ENCODE measurements around the gene AHDC1.

AHDC1 gene

DNA sequence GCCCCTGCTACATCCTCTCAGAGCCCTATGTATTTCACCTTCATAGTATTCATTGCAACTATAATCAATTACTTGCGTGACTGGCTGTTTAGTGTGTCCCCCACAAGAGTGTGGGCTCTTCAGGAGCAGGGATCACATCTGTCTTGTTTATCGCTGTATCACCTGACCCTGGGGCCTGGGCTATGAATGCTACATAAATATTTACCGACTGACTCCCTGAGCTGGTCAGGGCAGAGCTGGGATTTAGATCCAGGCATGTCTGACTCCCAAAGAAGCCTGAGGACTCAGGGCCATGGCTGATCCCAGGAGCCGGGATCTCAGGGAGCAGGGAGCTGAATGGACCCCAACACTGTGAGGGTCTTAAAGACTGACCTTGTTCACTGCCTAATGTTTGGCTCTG, 49.7 kb downstream of the AHDC1 start:
- TF ChIP-seq TAF1 (IDR thresholded peaks at IDR 0.05; ENCODE audit: low read depth), result no peak
- no peak for TF ChIP-seq YY1 (IDR thresholded peaks at IDR 0.05; ENCODE audit: low read depth)
- no peak for TF ChIP-seq CEBPB (IDR thresholded peaks at IDR 0.05)
- TF ChIP-seq, protein P1, sequence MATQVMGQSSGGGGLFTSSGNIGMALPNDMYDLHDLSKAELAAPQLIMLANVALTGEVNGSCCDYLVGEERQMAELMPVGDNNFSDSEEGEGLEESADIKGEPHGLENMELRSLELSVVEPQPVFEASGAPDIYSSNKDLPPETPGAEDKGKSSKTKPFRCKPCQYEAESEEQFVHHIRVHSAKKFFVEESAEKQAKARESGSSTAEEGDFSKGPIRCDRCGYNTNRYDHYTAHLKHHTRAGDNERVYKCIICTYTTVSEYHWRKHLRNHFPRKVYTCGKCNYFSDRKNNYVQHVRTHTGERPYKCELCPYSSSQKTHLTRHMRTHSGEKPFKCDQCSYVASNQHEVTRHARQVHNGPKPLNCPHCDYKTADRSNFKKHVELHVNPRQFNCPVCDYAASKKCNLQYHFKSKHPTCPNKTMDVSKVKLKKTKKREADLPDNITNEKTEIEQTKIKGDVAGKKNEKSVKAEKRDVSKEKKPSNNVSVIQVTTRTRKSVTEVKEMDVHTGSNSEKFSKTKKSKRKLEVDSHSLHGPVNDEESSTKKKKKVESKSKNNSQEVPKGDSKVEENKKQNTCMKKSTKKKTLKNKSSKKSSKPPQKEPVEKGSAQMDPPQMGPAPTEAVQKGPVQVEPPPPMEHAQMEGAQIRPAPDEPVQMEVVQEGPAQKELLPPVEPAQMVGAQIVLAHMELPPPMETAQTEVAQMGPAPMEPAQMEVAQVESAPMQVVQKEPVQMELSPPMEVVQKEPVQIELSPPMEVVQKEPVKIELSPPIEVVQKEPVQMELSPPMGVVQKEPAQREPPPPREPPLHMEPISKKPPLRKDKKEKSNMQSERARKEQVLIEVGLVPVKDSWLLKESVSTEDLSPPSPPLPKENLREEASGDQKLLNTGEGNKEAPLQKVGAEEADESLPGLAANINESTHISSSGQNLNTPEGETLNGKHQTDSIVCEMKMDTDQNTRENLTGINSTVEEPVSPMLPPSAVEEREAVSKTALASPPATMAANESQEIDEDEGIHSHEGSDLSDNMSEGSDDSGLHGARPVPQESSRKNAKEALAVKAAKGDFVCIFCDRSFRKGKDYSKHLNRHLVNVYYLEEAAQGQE (IDR thresholded peaks at IDR 0.05; ENCODE audit: low read depth), result no peak
- TF ChIP-seq, protein P2, sequence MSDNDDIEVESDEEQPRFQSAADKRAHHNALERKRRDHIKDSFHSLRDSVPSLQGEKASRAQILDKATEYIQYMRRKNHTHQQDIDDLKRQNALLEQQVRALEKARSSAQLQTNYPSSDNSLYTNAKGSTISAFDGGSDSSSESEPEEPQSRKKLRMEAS (IDR thresholded peaks at IDR 0.05), result no peak
- no peak for TF ChIP-seq TCF12 (IDR thresholded peaks at IDR 0.05; ENCODE audit: low read depth)
- no peak for TF ChIP-seq EGR1 (IDR thresholded peaks at IDR 0.05)
- no peak for TF ChIP-seq NFIC (IDR thresholded peaks at IDR 0.05)
- TF ChIP-seq FOXM1 (IDR thresholded peaks at IDR 0.05; ENCODE audit: borderline replicate concordance, low read depth), result no peak

DNA sequence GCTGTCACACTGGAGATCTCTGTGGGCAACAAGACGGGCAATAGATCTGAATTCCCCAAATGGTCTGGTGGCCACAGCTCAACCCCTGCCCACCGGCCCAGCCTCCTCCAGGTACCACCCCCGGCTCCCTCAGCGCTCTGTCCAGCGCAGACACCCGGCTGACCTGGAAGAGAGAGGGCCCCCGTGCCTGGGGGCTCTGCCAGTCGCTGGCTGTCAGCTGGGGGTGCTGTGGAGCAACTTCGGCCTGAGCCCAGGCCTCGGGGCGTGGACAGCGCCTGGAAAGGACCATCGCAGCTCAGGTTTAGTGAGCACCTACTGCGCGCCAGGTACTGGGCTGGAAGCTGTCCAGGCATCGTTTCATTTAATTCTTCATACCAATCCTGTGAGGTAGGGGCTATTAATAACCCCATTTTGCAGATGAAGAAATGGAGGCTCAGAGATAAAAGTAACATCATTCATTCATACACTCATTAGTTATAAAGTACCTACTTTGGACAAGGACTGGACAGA, 51.0 kb downstream of the AHDC1 start:
- TF ChIP-seq NFIC (IDR thresholded peaks at IDR 0.05) (no peak), TEAD4 (IDR thresholded peaks at IDR 0.05) (no peak), CEBPB (IDR thresholded peaks at IDR 0.05) (no peak), ZBTB7A (IDR thresholded peaks at IDR 0.05; ENCODE audit: low read depth) (no peak), CREB1 (IDR thresholded peaks at IDR 0.05; ENCODE audit: low read depth) (no peak), EGR1 (IDR thresholded peaks at IDR 0.05) (no peak), FOXM1 (IDR thresholded peaks at IDR 0.05; ENCODE audit: borderline replicate concordance, low read depth) (no peak), YY1 (IDR thresholded peaks at IDR 0.05; ENCODE audit: low read depth) (no peak)
- TF ChIP-seq, protein P2 (IDR thresholded peaks at IDR 0.05), result no peak

DNA sequence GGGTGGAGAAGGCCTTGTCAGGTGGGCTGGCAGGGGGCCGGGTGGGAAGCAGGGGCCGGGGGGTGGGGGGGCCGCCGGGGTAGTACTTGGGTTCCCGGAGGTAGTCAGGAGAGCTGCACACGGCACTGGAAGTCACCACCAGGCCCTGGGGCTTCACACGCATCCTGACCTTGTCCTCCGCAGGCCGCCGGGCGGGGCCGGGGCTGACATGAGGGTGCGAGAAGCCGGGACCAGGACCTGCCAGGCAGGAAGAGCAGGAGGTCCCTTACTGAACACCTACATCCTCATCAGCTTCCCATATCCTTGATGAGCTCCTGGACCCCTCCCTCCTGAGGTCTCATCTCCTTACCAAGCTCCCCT, 52.0 kb downstream of the AHDC1 start:
- TF ChIP-seq FOXM1 (IDR thresholded peaks at IDR 0.05; ENCODE audit: borderline replicate concordance, low read depth) (no peak), TCF12 (IDR thresholded peaks at IDR 0.05; ENCODE audit: low read depth) (no peak), EP300 (IDR thresholded peaks at IDR 0.05; ENCODE audit: borderline replicate concordance) (no peak)
- TF ChIP-seq, protein P1 (IDR thresholded peaks at IDR 0.05; ENCODE audit: low read depth), result no peak

DNA sequence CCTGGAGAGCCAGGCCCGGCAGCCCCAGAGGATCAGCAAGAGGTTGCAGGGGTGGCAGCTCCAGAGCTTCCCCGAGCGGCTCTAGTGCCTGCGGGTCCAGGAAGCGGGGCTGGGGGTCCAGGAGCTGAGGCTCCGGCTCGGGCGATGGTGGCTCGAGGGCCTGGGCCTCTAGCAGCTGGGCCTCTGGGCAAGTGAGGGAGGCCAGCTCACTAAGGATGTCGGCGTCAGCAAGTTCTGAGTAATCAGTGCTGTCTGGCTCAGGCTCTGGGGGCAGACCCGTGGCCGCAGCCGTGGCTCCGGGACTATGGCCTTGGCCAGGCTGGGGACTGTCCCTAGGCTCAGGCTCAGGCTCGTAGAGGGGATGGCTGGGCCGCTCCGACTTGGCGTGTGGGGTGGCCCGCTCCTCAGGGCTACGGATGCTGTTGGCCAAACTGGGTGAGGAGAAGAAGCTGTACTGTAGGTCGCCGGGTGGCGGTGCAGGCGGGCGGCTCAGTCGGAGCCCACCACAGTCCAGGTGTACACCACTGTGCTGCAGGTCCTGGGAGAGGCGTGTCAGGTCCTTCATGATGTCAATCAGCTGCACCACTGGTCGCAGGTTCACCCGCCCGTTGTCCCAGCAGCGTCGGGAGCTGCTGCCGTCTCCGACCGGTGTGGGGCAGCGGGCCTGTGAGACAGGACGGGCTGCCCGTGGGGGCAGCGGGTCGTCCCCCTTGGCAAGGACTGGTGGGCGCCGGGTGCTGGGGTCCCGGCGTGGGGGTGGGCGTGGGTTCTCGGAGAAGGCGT, 52.6 kb downstream of the AHDC1 start:
- TF ChIP-seq YY1 (IDR thresholded peaks at IDR 0.05; ENCODE audit: low read depth) (no peak), CEBPB (IDR thresholded peaks at IDR 0.05) (no peak)

DNA sequence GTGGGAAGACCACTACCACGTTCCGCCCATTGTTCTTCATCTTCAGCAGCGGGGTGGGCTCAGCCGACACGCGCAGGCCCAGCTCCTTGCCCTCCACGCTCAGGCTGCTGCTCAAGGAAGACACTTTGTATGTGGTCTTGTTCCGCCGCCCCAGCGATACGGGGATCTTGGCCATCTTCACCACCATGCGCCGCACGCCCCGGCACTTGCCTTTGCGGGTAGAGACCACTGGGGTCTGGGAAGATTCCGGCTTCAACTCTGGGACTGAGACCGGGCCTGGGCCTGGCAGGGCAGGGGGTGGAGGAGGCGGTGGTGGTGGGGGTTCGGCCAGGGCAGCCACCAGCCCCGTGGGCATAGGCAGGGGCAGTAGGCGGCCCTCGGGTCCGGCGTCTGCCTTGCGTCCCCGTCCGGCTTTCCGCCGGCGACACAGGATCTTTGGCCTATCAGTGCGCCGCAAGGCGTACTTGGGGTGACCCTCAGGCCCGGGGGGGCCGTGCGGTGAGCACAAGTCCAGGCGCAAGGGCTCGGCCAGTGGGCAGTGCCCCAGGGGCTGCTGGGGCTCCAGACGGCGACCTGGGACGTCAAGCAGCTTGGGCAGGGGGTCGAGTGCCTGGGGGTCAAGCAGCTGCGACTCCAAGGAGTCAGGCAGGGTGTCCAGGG, 53.3 kb downstream of the AHDC1 start:
- TF ChIP-seq EGR1 (IDR thresholded peaks at IDR 0.05), result no peak
- TF ChIP-seq, protein P1 (IDR thresholded peaks at IDR 0.05; ENCODE audit: low read depth), result no peak
- TF ChIP-seq NFIC (IDR thresholded peaks at IDR 0.05), result no peak
- no peak for TF ChIP-seq TCF12 (IDR thresholded peaks at IDR 0.05; ENCODE audit: low read depth)
- TF ChIP-seq EP300 (IDR thresholded peaks at IDR 0.05; ENCODE audit: borderline replicate concordance), result no peak
- TF ChIP-seq, protein P3, sequence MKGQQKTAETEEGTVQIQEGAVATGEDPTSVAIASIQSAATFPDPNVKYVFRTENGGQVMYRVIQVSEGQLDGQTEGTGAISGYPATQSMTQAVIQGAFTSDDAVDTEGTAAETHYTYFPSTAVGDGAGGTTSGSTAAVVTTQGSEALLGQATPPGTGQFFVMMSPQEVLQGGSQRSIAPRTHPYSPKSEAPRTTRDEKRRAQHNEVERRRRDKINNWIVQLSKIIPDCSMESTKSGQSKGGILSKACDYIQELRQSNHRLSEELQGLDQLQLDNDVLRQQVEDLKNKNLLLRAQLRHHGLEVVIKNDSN (IDR thresholded peaks at IDR 0.05), result no peak
- no peak for TF ChIP-seq TAF1 (IDR thresholded peaks at IDR 0.05; ENCODE audit: low read depth)

All from Ishikawa (cell line).